Measurements from ENCODE around the gene OLFML3. TPM values are rescaled to one million over a fixed set of nuclear protein-coding genes. Genes with fewer than 3 reads are reported as not detected.
"Not testable (repeated sequence)": the region's sequence is repeated elsewhere in the genome, so short reads cannot be mapped to it uniquely, and the experiment has no call there.

OLFML3 gene
- total RNA-seq, 2 donors from 2014 or later: 18.8 to 36.2 TPM

DNA sequence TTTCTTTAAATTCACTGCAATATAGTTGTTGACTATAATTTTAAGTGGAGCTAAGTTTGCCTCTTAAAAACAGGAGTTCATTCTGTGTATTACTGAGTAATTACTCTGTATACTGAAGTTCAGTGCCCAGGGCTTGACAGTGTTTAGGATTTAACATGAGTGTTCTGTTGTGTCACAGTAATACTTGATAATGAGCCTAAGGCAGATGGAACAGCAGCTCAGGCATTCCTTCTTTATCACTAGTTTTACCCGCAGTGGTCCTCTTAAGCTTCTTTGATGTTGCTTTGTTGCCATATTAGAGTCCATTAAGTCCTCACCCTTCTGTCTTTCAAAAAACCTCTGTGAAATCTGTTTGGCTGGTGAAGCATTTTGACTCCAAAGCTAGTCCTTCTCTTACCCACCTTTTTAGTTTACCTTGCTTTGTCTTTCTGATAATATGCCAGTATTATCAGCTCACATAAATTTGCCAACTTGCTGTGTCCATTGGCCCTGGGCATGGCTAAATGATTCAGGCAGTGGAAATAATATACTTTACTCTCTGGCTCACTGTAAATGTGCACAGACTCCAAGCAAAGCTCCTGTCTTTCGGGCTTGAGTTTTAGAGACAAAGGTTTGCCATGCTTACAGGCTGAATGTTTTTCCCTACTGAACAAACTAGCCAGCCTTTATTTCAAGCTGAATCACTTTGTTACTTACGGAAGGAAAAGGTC, 32.4 kb upstream of the OLFML3 start:
- ATAC-seq (peak; percentile 38 to 69), DNase-seq (no peak)
- intact Hi-C loops (cut with DNase I): no loop called here

DNA sequence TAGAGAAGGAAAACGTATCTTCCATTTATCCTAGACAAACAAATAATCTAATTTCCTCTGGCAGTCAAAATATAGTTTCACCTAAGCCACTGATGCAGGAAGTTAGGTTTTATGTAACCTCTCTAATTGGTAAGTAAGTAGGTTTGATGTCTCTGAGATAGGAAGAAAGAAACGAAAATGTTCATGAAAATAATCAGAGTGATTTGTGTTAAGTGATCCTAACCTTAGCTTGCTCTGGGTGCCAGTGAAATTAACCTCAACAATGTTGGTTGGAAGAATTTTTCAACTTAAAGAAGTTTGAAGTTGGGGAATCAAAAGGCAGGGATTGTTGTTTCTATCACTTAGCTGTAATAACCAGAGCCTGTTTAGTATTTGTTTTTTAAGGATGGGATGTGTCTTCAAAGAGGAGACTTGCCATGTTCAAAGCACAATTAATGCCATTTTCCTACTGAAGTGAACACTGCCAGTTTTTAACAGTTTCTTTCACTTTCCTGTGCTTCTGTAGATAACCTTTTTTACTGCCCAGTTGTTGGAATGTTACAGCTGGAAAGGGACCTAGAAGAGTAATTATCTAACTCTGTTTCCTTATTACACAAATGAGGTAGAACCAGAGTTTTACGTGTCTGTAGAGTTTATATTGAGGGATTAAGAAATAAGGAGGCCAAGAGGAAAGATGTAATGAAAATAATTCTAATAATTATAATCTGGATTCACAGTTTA, 31.7 kb upstream of the OLFML3 start:
- ATAC-seq: no peak
- intact Hi-C loops (cut with DNase I): no loop called here
- DNase-seq: no peak

DNA sequence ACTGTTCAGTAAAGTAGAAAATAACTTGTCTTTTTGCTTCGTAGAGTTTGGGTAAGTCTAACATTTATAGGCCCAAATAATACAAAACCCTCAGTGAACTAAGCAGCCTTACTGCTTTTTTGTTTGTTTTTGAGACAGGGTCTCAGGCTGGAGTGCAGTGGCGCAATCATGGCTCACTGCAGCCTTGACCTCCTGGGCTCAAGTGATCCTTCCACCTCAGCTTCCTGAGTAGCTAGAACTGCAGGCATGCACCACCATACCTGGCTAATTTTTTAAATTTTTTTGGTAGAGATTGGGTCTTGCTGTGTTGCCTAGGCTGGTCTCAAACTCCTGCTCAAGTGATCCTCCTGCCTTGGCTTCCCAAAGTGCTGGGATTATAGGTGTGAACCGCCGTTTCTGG, 31.1 kb upstream of the OLFML3 start:
- ATAC-seq; DNase-seq; intact Hi-C loops (cut with DNase I): not testable (repeated sequence)

DNA sequence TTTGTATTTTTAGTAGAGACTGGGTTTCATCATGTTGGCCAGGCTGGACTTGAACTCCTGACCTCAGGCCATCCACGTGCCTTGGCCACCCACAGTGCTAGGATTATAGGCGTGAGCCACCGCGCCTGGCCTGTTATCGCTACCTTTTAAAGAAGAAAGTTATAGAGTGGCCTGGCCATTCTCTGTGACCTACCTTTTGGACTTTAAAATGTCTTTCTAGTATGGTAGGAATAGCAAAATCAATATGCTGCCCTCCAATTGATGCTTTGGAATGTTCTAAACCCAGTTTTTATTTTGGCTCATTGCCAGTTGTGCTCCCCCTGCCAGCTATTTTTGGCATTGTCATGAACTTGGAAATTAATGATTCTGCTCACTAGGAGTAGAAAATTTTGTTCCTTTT, 30.3 kb upstream of the OLFML3 start:
- DNase-seq (no peak), ATAC-seq (no peak)
- intact Hi-C loops (cut with DNase I): no loop called here

DNA sequence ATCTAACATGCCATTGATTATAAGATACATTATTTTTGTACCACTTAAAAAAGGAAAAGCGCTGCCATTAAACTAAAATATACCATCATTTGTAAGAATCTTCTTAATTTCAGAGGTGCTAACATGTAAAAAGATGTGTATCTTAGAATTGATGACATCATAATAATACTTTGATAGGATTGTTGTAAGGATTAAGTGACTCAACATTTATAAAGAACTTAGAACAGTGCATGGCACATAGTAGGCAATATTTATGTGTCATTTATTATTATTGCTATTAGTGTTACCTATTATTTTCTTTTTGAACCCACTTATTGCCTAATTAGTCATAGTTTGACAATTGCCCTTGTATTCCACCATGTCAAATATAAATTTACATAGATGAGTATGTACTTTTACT, 28.4 kb upstream of the OLFML3 start:
- no peak for ATAC-seq
- no peak for DNase-seq
- intact Hi-C loops (cut with DNase I): no loop called here

DNA sequence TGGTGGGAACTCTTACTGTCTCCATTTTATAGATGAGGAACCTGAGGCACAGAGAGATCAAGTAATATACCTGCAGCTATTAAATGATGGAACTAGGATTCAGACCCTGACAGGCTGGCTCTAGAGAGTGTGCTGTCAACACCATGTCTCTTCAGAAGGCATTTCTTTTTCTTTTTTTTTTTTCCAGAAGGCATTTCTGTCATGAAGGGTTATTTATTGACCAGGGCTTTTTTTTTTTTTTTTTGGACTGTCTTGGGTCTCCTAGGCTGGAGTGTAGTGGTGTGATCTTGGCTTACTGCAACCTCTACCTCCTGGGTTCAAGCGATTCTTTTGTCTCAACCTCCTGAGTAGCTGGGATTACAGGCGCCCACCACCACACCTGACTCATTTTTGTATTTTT, 27.6 kb upstream of the OLFML3 start:
- no peak for DNase-seq
- no peak for ATAC-seq
- intact Hi-C loops (cut with DNase I): no loop called here

DNA sequence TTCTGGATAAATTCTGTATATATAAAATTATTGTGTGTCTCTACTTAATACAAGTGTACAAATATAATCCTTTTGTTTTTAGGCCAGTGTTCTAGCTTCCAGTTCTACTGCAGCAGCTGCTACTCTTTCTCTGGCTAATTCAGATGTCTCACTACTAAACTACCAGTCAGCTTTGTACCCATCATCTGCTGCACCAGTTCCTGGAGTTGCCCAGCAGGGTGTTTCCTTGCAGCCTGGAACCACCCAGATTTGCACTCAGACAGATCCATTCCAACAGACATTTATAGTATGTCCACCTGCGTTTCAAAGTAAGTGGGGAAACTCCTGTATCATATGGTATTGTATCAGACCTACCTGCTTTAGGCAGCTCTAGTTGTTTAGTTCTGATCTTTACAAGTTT, 21.3 kb upstream of the OLFML3 start:
- ATAC-seq: no peak
- DNase-seq: no peak
- intact Hi-C loops (cut with DNase I): no loop called here

DNA sequence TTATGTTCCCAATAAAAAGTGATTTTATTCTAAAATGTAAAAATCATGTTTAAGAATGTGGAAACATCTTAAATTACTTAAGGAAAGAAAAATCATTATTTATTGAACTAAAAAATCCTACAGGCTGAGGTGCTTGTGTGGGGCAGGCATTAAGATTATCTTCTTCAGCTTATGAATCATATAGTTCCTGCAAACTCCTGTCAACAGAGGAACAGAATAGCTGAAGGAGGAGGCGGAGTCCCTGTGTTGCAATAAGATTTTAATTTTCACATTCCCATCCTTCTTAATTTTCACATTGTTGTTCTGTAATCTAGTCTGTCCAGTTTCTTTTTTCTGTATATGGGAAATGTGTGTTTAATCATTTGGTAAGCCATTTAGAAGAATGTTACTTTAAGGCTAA, 20.6 kb upstream of the OLFML3 start:
- ATAC-seq (peak in 1 of 2 donors; percentile 50), DNase-seq (no peak)
- intact Hi-C loops (cut with DNase I): no loop called here

DNA sequence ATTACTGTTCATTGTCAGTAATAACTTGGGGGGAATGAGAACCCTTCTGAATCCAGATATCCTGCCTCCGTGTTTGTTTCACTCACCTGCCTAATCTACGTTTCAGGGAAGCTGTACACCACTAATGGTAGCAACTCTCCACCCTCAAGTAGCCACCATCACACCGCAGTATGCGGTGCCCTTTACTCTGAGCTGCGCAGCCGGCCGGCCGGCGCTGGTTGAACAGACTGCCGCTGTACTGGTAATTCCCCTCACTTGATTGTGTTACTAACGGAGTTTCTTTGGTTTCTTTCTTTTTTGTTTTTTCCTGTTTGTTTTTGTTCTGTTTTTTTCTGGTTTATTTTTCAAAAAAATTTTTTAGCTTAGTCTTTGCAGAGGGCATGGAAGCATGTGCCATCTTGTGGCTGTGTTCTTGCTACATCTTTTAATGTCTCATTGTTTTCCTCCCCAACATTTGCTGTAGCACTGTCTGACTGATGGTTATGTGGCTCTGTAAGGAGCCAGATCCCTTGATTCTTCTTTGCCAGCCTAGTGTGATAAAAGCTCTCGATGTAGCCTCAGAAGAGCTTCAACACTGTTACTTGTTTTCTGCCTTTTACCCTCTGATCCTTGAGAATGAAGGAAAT, 15.9 kb upstream of the OLFML3 start:
- intact Hi-C loops (cut with DNase I): loop anchor here in 1 of 2 donors (10.0 kb wide), 1 partner anchor 129 kb away; no protein-coding TSS in a partner anchor
- no peak for DNase-seq
- ATAC-seq: no peak

DNA sequence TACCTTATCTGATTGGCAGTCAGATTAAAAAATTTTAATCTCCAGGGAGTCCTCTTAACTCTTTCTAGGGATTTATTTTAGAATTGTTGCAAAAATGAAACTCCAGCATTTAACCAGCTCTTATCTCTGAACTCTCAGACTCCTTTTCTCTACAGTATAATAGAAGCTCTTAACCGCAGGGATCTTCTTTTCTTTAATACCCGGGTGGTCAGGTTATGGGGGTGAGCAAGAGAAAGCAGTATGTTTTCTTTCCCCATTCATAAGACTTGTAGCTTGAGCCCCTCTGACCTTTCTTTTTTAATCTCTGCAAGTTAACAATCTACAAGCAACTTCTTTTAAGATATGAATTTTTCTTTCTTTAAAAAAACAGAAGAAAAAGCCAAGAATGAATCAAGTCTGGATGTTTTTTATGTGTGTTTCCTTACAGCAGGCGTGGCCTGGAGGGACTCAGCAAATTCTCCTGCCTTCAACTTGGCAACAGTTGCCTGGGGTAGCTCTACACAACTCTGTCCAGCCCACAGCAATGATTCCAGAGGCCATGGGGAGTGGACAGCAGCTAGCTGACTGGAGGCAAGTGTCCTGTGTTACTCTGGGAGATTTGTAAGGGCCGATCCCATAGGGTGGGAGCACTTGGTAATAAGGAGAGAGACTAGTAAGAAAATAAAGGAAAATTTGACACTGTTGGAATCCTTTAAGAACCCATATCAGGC, 13.4 kb upstream of the OLFML3 start:
- DNase-seq: no peak
- no peak for ATAC-seq

GRCh38 chr1:113972954-113973353, 6.3 kb upstream of the OLFML3 start:
- ATAC-seq (peak in 1 of 2 donors; percentile 14), DNase-seq (no peak)
- intact Hi-C loops (cut with DNase I): no loop called here

More for the DNA sequence above, 13.4 kb upstream of the OLFML3 start:
- intact Hi-C loops (cut with DNase I): loop anchor here in 1 of 2 donors (10.0 kb wide), 1 partner anchor 131 kb away; no protein-coding TSS in a partner anchor

- intact Hi-C loops (cut with DNase I): no loop called here
- DNase-seq (no peak), ATAC-seq (no peak)
These were observed 3.9 kb upstream of the OLFML3 start for GRCh38 chr1:113975211-113975895.

DNA sequence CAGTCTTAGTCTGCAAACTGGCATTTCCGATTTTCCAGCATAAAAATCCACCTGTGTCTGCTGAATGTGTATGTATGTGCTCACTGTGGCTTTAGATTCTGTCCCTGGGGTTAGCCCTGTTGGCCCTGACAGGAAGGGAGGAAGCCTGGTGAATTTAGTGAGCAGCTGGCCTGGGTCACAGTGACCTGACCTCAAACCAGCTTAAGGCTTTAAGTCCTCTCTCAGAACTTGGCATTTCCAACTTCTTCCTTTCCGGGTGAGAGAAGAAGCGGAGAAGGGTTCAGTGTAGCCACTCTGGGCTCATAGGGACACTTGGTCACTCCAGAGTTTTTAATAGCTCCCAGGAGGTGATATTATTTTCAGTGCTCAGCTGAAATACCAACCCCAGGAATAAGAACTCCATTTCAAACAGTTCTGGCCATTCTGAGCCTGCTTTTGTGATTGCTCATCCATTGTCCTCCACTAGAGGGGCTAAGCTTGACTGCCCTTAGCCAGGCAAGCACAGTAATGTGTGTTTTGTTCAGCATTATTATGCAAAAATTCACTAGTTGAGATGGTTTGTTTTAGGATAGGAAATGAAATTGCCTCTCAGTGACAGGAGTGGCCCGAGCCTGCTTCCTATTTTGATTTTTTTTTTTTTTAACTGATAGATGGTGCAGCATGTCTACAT, 2.5 kb upstream of the OLFML3 start:
- DNase-seq (no peak), ATAC-seq (peak; percentile 3 to 9)
- intact Hi-C loops (cut with DNase I): no loop called here

DNA sequence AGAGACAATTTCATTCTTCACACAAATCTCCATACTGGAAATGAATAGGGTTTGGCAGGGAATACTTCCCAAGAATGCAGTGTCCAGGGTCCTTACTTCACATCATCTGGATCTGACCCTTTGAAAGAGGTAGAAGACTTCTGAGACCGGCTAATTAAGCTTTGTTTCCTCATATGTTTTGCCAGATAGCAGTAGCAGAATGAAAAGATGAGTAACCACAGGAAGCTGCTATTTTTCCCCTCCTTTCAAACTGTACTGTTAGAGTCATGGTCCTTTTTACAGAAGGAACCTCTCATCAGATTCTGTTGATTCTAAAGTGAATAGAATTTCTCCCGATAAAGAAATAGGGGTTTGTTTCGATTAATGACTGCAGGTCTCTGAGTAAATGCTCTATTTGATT, 1.4 kb upstream of the OLFML3 start:
- no peak for DNase-seq
- ATAC-seq: no peak
- intact Hi-C loops (cut with DNase I): loop anchor here in 1 of 2 donors (1.0 kb wide), 1 partner anchor 305 kb away; no protein-coding TSS in a partner anchor

DNA sequence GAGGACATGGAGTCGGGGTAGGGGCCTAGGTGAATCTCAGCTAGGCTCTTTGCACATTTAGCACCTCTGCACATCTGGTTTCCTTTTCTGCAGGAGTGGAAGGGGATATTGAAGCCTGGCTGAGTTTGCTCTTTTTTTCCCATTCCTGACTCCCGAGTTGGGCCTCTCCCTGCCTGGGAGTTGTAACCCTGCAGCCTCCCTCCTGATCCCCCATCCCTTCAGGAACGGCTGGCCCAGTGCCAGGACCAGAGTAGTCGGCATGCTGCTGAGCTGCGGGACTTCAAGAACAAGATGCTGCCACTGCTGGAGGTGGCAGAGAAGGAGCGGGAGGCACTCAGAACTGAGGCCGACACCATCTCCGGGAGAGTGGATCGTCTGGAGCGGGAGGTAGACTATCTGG, 836 bp downstream of the OLFML3 start:
- intact Hi-C loops (cut with DNase I): loop anchor here in 1 of 2 donors (5.0 kb wide), 1 partner anchor 307 kb away; no protein-coding TSS in a partner anchor
- ATAC-seq (no peak), DNase-seq (peak; percentile 56)

DNA sequence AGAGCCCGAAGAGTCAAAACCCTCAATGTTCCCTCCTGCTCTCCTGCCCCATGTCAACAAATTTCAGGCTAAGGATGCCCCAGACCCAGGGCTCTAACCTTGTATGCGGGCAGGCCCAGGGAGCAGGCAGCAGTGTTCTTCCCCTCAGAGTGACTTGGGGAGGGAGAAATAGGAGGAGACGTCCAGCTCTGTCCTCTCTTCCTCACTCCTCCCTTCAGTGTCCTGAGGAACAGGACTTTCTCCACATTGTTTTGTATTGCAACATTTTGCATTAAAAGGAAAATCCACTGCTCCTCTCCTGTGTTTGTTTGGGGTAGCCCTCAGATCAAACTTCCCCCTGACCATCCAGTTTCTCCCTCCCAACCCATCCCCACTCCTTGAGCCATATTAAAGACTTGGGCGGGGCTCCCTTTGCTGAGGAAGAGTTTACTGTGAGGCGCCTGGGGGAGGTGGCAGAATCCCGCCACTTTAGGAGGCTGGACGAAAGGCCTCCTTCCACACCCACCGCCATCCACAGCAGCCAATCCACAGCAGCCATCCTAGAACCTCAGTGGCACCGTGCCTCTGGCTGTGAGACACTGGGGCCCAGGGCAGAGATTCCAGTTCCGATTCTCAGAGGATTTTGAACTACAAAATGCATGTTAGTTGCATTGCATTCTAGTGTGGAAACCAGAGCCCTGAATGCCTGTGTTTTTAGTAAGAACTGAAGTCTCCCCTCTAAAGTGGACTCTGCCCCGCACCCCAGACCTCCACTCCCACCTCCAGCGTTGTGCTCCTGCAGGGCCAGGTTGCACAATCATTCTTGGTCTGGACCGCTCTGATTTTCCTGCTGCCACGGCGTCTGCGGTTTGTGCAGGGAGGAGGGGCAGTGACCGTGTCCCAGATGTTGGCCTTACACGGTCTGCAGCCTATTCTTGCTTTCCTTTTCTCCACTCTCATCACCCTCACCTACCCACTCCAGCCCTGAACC, 3.0 kb downstream of the OLFML3 start:
- DNase-seq: peak; percentile 66
- ATAC-seq: peak; percentile 72 to 77
- intact Hi-C loops (cut with DNase I): loop anchor here in 1 of 2 donors (5.0 kb wide), 1 partner anchor 305 kb away; no protein-coding TSS in a partner anchor

DNA sequence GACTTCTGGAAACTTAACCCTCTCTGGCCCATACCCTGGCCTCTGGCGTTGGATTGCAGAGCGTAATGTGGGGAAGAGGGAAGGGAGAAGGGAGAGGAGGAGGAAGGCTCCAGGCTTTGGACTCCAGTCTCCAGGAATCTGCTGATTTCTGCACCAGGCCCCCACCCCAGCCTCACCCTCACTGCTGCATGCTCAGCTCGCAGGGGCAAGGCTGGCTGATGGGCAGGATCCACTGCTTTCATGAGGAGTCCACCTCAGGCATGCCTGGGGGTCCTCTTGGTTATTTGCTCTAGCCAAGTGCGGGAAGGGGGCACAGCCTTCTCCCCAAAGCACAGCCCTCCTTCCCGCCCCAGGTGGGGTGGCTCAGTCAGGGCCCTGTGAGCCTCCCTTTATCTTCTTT, 3.7 kb downstream of the OLFML3 start:
- no peak for DNase-seq
- ATAC-seq: no peak
- intact Hi-C loops (cut with DNase I): loop anchor here in 1 of 2 donors (5.0 kb wide), 1 partner anchor 304 kb away; no protein-coding TSS in a partner anchor
